ENCODE measurements around the gene FTL.

The FTL gene

GRCh38 chr19:48987323-48987722 lies 22.2 kb downstream of the FTL start:
- no peak for TF ChIP-seq CTCF (IDR thresholded peaks at IDR 0.05; ENCODE audit: poor library complexity, severe bottlenecking)
- peaks cover 60% of the 10 kb centered on the region for H3K36me3 ChIP-seq (ENCODE audit: low read depth)

GRCh38 chr19:48988286-48988685 lies 23.2 kb downstream of the FTL start:
- no peaks in the 10 kb centered on the region for H3K9me3 ChIP-seq (ENCODE audit: severe bottlenecking)
- no peak overlapping the region for H3K27ac ChIP-seq (ENCODE audit: poor library complexity, severe bottlenecking)

More at GRCh38 chr19:48987323-48987722, 22.2 kb downstream of the FTL start:
- Histone ChIP-seq H3K4me3 (ENCODE audit: severe bottlenecking) (no peak overlapping the region), H3K4me1 (ENCODE audit: insufficient read depth, poor library complexity, severe bottlenecking) (no peaks in the 10 kb centered on the region), H3K9me3 (ENCODE audit: severe bottlenecking) (no peaks in the 10 kb centered on the region), H3K27me3 (ENCODE audit: insufficient read depth, poor library complexity, severe bottlenecking) (no peaks in the 10 kb centered on the region), H3K27ac (ENCODE audit: poor library complexity, severe bottlenecking) (no peak overlapping the region)
- DNase-seq (ENCODE audit: low spot score) = no peak
- ATAC-seq (ENCODE audit: low read depth) = no peak

GRCh38 chr19:48988860-48989259 lies 23.8 kb downstream of the FTL start:
- DNase-seq (ENCODE audit: low spot score) = no peak
- Histone ChIP-seq H3K4me3 (ENCODE audit: severe bottlenecking) (no peak overlapping the region), H3K9me3 (ENCODE audit: severe bottlenecking) (no peaks in the 10 kb centered on the region), H3K27ac (ENCODE audit: poor library complexity, severe bottlenecking) (no peak overlapping the region), H3K4me1 (ENCODE audit: insufficient read depth, poor library complexity, severe bottlenecking) (no peaks in the 10 kb centered on the region), H3K36me3 (ENCODE audit: low read depth) (peaks cover 45% of the 10 kb centered on the region), H3K27me3 (ENCODE audit: insufficient read depth, poor library complexity, severe bottlenecking) (no peaks in the 10 kb centered on the region)
- TF ChIP-seq CTCF (IDR thresholded peaks at IDR 0.05; ENCODE audit: poor library complexity, severe bottlenecking) = no peak
- no peak for ATAC-seq (ENCODE audit: low read depth)

More at GRCh38 chr19:48988286-48988685, 23.2 kb downstream of the FTL start:
- H3K27me3 ChIP-seq (ENCODE audit: insufficient read depth, poor library complexity, severe bottlenecking) = no peaks in the 10 kb centered on the region
- no peak overlapping the region for H3K4me3 ChIP-seq (ENCODE audit: severe bottlenecking)
- no peak for ATAC-seq (ENCODE audit: low read depth)
- DNase-seq (ENCODE audit: low spot score) = no peak
- H3K36me3 ChIP-seq (ENCODE audit: low read depth) = peaks cover 51% of the 10 kb centered on the region
- no peaks in the 10 kb centered on the region for H3K4me1 ChIP-seq (ENCODE audit: insufficient read depth, poor library complexity, severe bottlenecking)
- no peak for TF ChIP-seq CTCF (IDR thresholded peaks at IDR 0.05; ENCODE audit: poor library complexity, severe bottlenecking)

- DNase-seq (ENCODE audit: low spot score) (no peak), ATAC-seq (ENCODE audit: low read depth) (no peak)
- Histone ChIP-seq H3K4me1 (ENCODE audit: insufficient read depth, poor library complexity, severe bottlenecking) (peaks cover 3% of the 10 kb centered on the region), H3K27me3 (ENCODE audit: insufficient read depth, poor library complexity, severe bottlenecking) (no peaks in the 10 kb centered on the region), H3K4me3 (ENCODE audit: severe bottlenecking) (no peak overlapping the region), H3K27ac (ENCODE audit: poor library complexity, severe bottlenecking) (no peak overlapping the region), H3K36me3 (ENCODE audit: low read depth) (peaks cover 36% of the 10 kb centered on the region), H3K9me3 (ENCODE audit: severe bottlenecking) (no peaks in the 10 kb centered on the region)
- TF ChIP-seq CTCF (IDR thresholded peaks at IDR 0.05; ENCODE audit: poor library complexity, severe bottlenecking) = no peak
Measured at GRCh38 chr19:48989701-48990291, 24.7 kb downstream of the FTL start.

GRCh38 chr19:48990400-48990799 lies 25.3 kb downstream of the FTL start:
- H3K4me3 ChIP-seq (ENCODE audit: severe bottlenecking) = no peak overlapping the region
- ATAC-seq (ENCODE audit: low read depth) = no peak
- peaks cover 30% of the 10 kb centered on the region for H3K36me3 ChIP-seq (ENCODE audit: low read depth)
- H3K9me3 ChIP-seq (ENCODE audit: severe bottlenecking) = no peaks in the 10 kb centered on the region
- no peak for DNase-seq (ENCODE audit: low spot score)
- TF ChIP-seq CTCF (IDR thresholded peaks at IDR 0.05; ENCODE audit: poor library complexity, severe bottlenecking) = no peak
- H3K27me3 ChIP-seq (ENCODE audit: insufficient read depth, poor library complexity, severe bottlenecking) = no peaks in the 10 kb centered on the region
- H3K4me1 ChIP-seq (ENCODE audit: insufficient read depth, poor library complexity, severe bottlenecking) = peaks cover 7% of the 10 kb centered on the region
- H3K27ac ChIP-seq (ENCODE audit: poor library complexity, severe bottlenecking) = no peak overlapping the region
